ENCODE results near the gene DEAF1. TPM values are rescaled to one million over a fixed set of nuclear protein-coding genes. Genes with fewer than 3 reads are reported as not detected.

Gene DEAF1
- total RNA-seq, 1 experiment from 2014 or later: 46.8 TPM

DNA sequence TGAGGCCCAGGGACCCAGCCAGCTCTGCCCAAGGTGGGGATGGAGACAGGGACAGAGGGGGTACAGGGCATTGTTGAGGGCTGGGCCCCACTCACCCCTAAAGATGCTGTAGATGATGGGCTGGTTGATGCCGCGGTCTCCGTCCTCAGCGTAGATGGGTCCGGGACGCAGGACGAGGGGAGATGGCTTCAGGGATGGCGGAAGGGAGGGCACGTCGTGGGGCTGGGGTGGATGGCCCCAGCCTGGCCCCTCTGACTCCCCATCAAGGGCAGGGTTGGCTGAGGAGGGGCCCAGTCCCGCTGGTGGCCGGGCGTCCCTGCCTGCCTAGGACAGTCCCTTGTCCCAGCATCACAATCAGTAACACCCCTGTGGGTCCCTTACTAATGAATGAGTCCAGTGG, 74.8 kb downstream of the DEAF1 start:
- BruUV-seq (replicated peaks): no TSS peak
- Mint-ChIP-seq H3K4me1 (ENCODE audit: insufficient read depth, unreplicated experiment) (no peaks in the 10 kb centered on the region), H3K9me3 (ENCODE audit: unreplicated experiment) (no peaks in the 10 kb centered on the region), H3K27ac (ENCODE audit: low read depth, unreplicated experiment) (no peak overlapping the region), H3K27me3 (ENCODE audit: insufficient read depth, unreplicated experiment) (no peaks in the 10 kb centered on the region), H3K36me3 (ENCODE audit: insufficient read depth, unreplicated experiment) (peaks cover 13% of the 10 kb centered on the region), H3K4me3 (ENCODE audit: unreplicated experiment) (no peak overlapping the region)
- TF ChIP-seq CTCF (IDR thresholded peaks at IDR 0.05; ENCODE audit: unreplicated experiment): no peak
- CTCF ChIA-PET: no interaction called here
- no peak for DNase-seq (ENCODE audit: unreplicated experiment)
- intact Hi-C loops (cut with micrococcal nuclease): no loop called here
- POLR2A ChIA-PET: no interaction called here

GRCh38 chr11:619628-620050, 75.4 kb downstream of the DEAF1 start:
- no peak for TF ChIP-seq CTCF (IDR thresholded peaks at IDR 0.05; ENCODE audit: unreplicated experiment)
- ChIA-PET POLR2A (no interaction called here), CTCF (no interaction called here)
- DNase-seq (ENCODE audit: unreplicated experiment): no peak
- H3K27me3 Mint-ChIP-seq (ENCODE audit: insufficient read depth, unreplicated experiment): no peaks in the 10 kb centered on the region
- no peaks in the 10 kb centered on the region for H3K9me3 Mint-ChIP-seq (ENCODE audit: unreplicated experiment)
- intact Hi-C loops (cut with micrococcal nuclease): loop anchor here (10.0 kb wide), 1 partner anchor 55 kb away; the partner anchor contains the start of genes LMNTD2 and RASSF7
- no peak overlapping the region for H3K4me3 Mint-ChIP-seq (ENCODE audit: unreplicated experiment)
- H3K4me1 Mint-ChIP-seq (ENCODE audit: insufficient read depth, unreplicated experiment): no peaks in the 10 kb centered on the region
- BruUV-seq (replicated peaks): no TSS peak
- no peak overlapping the region for H3K27ac Mint-ChIP-seq (ENCODE audit: low read depth, unreplicated experiment)
- peaks cover 13% of the 10 kb centered on the region for H3K36me3 Mint-ChIP-seq (ENCODE audit: insufficient read depth, unreplicated experiment)

GRCh38 chr11:618856-619627, 76.0 kb downstream of the DEAF1 start:
- Mint-ChIP-seq H3K27ac (ENCODE audit: low read depth, unreplicated experiment) (no peak overlapping the region), H3K4me3 (ENCODE audit: unreplicated experiment) (no peak overlapping the region), H3K36me3 (ENCODE audit: insufficient read depth, unreplicated experiment) (peaks cover 17% of the 10 kb centered on the region), H3K27me3 (ENCODE audit: insufficient read depth, unreplicated experiment) (no peaks in the 10 kb centered on the region), H3K9me3 (ENCODE audit: unreplicated experiment) (no peaks in the 10 kb centered on the region), H3K4me1 (ENCODE audit: insufficient read depth, unreplicated experiment) (peaks cover 6% of the 10 kb centered on the region)
- CTCF ChIA-PET: no interaction called here
- POLR2A ChIA-PET: no interaction called here
- BruUV-seq (replicated peaks): no TSS peak
- TF ChIP-seq CTCF (IDR thresholded peaks at IDR 0.05; ENCODE audit: unreplicated experiment): no peak
- intact Hi-C loops (cut with micrococcal nuclease): loop anchor here (10.0 kb wide), 1 partner anchor 54 kb away; the partner anchor contains the start of genes LMNTD2 and RASSF7
- DNase-seq (ENCODE audit: unreplicated experiment): no peak

DNA sequence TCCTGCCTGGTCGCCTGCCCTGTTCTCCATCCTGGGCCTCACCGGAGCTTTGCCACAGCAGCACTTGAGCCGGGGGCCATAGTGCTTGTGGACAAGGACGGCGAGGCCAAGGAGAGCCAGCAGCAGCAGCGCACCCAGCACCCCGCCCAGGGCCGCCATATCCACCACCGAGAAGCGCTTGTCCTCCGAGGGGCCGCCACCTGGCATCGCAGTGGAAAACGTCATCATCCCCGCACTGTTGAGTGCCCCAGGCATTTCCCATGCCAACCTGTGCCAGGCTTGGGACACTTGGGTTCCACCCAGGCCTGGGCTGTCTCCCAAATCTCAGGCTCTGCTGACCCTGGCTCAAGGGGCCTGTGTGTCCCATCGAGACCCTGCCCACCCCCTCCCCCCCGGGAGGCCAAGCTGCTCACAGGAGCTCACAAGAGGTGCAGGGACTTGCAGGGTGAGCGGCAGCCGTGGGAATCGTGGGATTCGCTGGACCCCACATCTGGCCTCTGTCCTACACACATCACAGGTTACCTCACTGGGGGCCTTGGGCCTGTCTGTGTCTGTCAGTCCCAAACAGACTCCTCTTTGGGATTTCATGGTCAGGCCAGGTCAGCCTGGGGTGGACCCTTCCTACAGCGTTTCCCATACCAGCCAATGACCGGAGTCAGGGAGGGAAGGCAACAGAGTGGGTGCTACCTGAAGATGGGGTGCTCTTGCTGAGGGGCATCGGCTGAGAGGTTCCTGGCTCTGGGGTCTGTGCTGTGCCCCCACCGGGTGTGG, 76.9 kb downstream of the DEAF1 start:
- H3K9me3 Mint-ChIP-seq (ENCODE audit: unreplicated experiment): no peaks in the 10 kb centered on the region
- peaks cover 25% of the 10 kb centered on the region for H3K36me3 Mint-ChIP-seq (ENCODE audit: insufficient read depth, unreplicated experiment)
- H3K4me3 Mint-ChIP-seq (ENCODE audit: unreplicated experiment): no peak overlapping the region
- peaks cover 6% of the 10 kb centered on the region for H3K4me1 Mint-ChIP-seq (ENCODE audit: insufficient read depth, unreplicated experiment)
- no peaks in the 10 kb centered on the region for H3K27me3 Mint-ChIP-seq (ENCODE audit: insufficient read depth, unreplicated experiment)
- no TSS peak for BruUV-seq (replicated peaks)
- ChIA-PET CTCF (no interaction called here), POLR2A (interaction anchor here (0.6 kb wide), 1 partner anchor 322 kb away, joined by 4 read pairs; no protein-coding TSS in a partner anchor)
- TF ChIP-seq CTCF (IDR thresholded peaks at IDR 0.05; ENCODE audit: unreplicated experiment): no peak
- no peak overlapping the region for H3K27ac Mint-ChIP-seq (ENCODE audit: low read depth, unreplicated experiment)
- intact Hi-C loops (cut with micrococcal nuclease): loop anchor here (10.0 kb wide), 1 partner anchor 53 kb away; the partner anchor contains the start of genes LMNTD2 and RASSF7
- DNase-seq (ENCODE audit: unreplicated experiment): no peak
